ENCODE measurements around the gene LMAN2. TPM values are rescaled to one million over a fixed set of nuclear protein-coding genes. Genes with fewer than 3 reads are reported as not detected.

Gene LMAN2
- total RNA-seq, 1 donor from 2014 or later, result 229 TPM

GRCh38 chr5:177388521-177389052, 37.1 kb upstream of the LMAN2 start:
- intact Hi-C loops (cut with DNase I), result no loop called here
- no peaks in the 10 kb centered on the region for H3K36me3 ChIP-seq
- H3K27ac ChIP-seq, result no peak overlapping the region

DNA sequence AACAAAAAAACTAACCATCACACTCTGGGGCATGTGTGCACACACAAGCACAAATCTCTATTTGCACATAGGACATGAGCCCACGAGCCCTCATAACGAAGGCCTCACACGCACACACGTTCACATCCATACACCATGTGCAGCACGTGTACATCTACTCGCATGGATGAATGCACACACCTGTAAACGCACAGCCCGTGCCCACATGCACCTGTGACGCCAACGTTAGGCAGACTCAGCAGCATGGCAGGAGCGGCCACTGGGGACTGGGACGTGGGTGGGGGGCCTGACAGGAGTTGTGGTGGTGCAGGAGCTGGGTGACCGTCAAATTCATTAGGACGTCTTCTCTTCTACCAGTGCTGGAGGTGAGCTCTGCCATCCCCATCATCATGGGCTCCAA, 35.9 kb upstream of the LMAN2 start:
- intact Hi-C loops (cut with DNase I), result no loop called here
- no peaks in the 10 kb centered on the region for H3K27me3 ChIP-seq

More at GRCh38 chr5:177388521-177389052, 37.1 kb upstream of the LMAN2 start:
- no peaks in the 10 kb centered on the region for H3K27me3 ChIP-seq
- H3K4me1 ChIP-seq, result no peaks in the 10 kb centered on the region
- no peaks in the 10 kb centered on the region for H3K9me3 ChIP-seq
- no peak for TF ChIP-seq CTCF (IDR thresholded peaks at IDR 0.05)
- no peak for DNase-seq (ENCODE audit: low spot score in 2 of 2)
- no peak overlapping the region for H3K4me3 ChIP-seq

GRCh38 chr5:177386542-177386941, 35.1 kb upstream of the LMAN2 start:
- TF ChIP-seq CTCF (IDR thresholded peaks at IDR 0.05), result no peak
- intact Hi-C loops (cut with DNase I), result no loop called here
- no peaks in the 10 kb centered on the region for H3K9me3 ChIP-seq
- no peaks in the 10 kb centered on the region for H3K27me3 ChIP-seq
- no peak overlapping the region for H3K27ac ChIP-seq
- no peaks in the 10 kb centered on the region for H3K36me3 ChIP-seq
- no peak for DNase-seq (ENCODE audit: low spot score in 2 of 2)
- no peak overlapping the region for H3K4me3 ChIP-seq
- no peaks in the 10 kb centered on the region for H3K4me1 ChIP-seq

More for the DNA sequence above, 35.9 kb upstream of the LMAN2 start:
- Histone ChIP-seq H3K27ac (no peak overlapping the region), H3K4me1 (no peaks in the 10 kb centered on the region), H3K9me3 (no peaks in the 10 kb centered on the region), H3K36me3 (no peaks in the 10 kb centered on the region), H3K4me3 (no peak overlapping the region)
- no peak for TF ChIP-seq CTCF (IDR thresholded peaks at IDR 0.05)
- DNase-seq (ENCODE audit: low spot score in 2 of 2), result no peak

DNA sequence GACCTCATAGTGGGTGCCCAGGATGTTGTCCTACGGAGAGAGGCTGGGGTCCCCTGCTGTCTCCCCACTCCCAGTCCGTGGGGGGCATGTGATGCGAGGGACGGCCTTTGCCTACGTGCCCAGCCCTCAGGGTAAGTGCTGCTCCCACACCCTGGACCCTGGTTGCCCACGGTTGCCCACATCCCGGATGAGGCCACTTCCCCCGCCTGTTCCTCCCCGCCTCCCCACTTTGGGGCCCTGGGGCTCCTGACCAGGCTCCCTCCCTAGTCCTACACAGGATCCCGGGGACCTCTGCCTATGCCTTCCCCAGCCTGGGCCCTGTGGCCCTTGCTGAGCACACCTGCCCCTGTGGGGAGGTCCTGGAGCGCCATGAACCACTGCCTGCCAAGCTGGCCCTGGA, 34.3 kb upstream of the LMAN2 start:
- intact Hi-C loops (cut with DNase I), result no loop called here
- no peaks in the 10 kb centered on the region for H3K4me1 ChIP-seq
- no peak for TF ChIP-seq CTCF (IDR thresholded peaks at IDR 0.05)

DNA sequence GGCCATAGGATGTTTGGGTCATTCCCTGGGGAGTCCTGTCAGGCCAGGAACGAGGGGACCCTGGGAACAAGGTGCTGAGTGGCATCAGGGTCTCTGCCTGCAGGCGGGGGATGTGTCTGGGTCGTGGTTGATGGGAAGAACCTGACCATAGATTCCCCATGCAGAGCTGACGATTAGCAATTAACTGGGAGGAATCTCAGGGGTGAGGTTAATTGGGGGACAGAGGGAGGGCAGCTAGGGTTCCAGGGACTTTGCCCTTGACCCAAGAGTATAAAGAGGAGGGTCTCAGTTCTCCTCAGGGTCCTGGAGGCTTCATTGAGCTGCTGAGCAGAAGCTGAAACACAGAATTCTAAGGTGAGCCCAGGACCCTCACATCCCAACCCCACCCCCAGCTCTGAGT, 32.7 kb upstream of the LMAN2 start, which contains the start of gene SLC34A1:
TSS of gene SLC34A1 (plus strand) at position 301 of the 400 bp plus-strand sequence. CDS start 1,308 bp downstream, outside the sequence.
- Histone ChIP-seq H3K27me3 (no peaks in the 10 kb centered on the region), H3K4me1 (no peaks in the 10 kb centered on the region), H3K36me3 (no peaks in the 10 kb centered on the region), H3K4me3 (no peak within 1 kb of the TSS), H3K27ac (no peak within 1 kb of the TSS), H3K9me3 (no peaks in the 10 kb centered on the region)
- TF ChIP-seq CTCF (IDR thresholded peaks at IDR 0.05), result no peak
- intact Hi-C loops (cut with DNase I), result no loop called here
- DNase-seq (ENCODE audit: low spot score in 2 of 2), result no peak

More for the DNA sequence above, 34.3 kb upstream of the LMAN2 start:
- Histone ChIP-seq H3K4me3 (no peak overlapping the region), H3K9me3 (no peaks in the 10 kb centered on the region), H3K27ac (no peak overlapping the region), H3K27me3 (no peaks in the 10 kb centered on the region), H3K36me3 (no peaks in the 10 kb centered on the region)
- DNase-seq (ENCODE audit: low spot score in 2 of 2), result no peak

DNA sequence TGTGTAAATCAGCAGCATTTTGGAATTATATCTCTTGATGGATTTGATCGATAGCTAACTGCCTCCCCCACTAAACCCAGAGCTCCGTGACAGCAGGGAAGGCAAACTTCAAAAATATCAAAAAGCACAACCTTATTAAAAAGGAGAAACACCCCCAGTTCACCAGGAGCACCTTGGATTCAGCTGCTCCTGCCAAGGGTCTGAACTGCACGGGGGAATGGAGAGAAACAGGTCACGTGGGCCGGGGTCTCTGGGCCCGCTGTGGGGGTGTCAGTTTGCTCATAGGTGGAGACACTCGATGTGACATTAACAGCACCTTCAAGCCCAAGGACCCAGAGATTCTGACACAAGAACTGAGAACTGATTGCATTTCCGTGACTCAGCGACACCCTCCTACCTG, 31.7 kb upstream of the LMAN2 start:
- H3K36me3 ChIP-seq, result no peaks in the 10 kb centered on the region

More for the DNA sequence above, 31.7 kb upstream of the LMAN2 start:
- Histone ChIP-seq H3K4me1 (no peaks in the 10 kb centered on the region), H3K4me3 (no peak overlapping the region), H3K27ac (no peak overlapping the region), H3K27me3 (no peaks in the 10 kb centered on the region), H3K9me3 (no peaks in the 10 kb centered on the region)
- intact Hi-C loops (cut with DNase I), result no loop called here
- DNase-seq (ENCODE audit: low spot score in 2 of 2), result no peak
- no peak for TF ChIP-seq CTCF (IDR thresholded peaks at IDR 0.05)

Measured in ascending aorta (tissue), 2 donors.